ENCODE measurements around the gene VCX3B. TPM values are rescaled to one million over a fixed set of nuclear protein-coding genes. Genes with fewer than 3 reads are reported as not detected.
"Not testable (repeated sequence)": the region's sequence is repeated elsewhere in the genome, so short reads cannot be mapped to it uniquely, and the experiment has no call there.

Gene VCX3B
- total and polyA plus RNA-seq, 10 donors: 0.08 to 0.22 TPM; not detected in 8

DNA sequence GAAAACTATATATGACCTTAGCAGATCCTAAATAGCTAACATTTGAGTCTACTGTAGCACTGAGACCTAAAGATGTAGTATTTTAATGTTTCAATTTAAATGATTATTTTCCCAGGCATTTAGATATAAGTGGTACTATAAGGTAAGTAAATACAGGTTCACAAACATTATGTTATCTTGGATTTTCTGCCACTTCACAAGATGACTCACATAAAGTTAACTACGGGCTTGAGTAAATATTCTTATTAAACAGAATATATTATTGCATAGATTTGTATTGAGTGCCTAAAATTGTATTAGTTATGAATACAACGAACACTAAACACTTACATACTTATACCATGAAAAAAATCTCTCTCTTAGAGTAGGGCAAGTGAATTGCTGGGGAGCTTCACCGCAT, 34.2 kb upstream of the VCX3B start:
- H3K36me3 ChIP-seq: no peaks in the 10 kb centered on the region
- intact Hi-C loops (cut with DNase I; ENCODE audit: low total_unique reads): no loop called here

DNA sequence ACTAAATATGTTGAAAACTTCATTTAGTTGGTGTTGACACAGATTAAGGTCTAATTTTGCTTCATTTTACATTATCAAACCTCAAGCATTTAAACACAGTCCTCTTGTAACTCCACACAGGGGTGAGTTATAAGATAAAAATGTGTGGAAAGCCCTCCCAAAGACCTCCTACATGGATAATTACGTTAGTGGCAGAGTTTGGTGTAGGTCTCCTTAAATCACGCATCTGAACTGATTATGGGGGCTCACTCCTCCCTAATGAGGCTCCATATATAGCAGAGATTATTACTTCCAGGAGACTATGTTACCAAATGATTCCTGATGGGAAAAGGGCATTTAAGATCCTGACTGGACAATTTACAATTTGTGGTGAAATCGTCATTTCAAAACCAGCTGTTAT, 32.2 kb upstream of the VCX3B start:
- Histone ChIP-seq H3K27ac (no peak overlapping the region), H3K9me3 (no peaks in the 10 kb centered on the region), H3K4me1 (no peaks in the 10 kb centered on the region), H3K36me3 (no peaks in the 10 kb centered on the region), H3K27me3 (replicated peaks in 1 of 7) (no peaks in the 10 kb centered on the region), H3K4me3 (no peak overlapping the region)
- WGBS, 5 donors: 68 to 90% (median 84%) methylated on average over 3 of the region's 3 CpGs
- DNase-seq: no peak
- intact Hi-C loops (cut with DNase I; ENCODE audit: low total_unique reads): no loop called here
- TF ChIP-seq POLR2AphosphoS5 (IDR thresholded peaks at IDR 0.05): no peak
- no peak for TF ChIP-seq POLR2A (IDR thresholded peaks at IDR 0.05)
- TF ChIP-seq, protein P1, sequence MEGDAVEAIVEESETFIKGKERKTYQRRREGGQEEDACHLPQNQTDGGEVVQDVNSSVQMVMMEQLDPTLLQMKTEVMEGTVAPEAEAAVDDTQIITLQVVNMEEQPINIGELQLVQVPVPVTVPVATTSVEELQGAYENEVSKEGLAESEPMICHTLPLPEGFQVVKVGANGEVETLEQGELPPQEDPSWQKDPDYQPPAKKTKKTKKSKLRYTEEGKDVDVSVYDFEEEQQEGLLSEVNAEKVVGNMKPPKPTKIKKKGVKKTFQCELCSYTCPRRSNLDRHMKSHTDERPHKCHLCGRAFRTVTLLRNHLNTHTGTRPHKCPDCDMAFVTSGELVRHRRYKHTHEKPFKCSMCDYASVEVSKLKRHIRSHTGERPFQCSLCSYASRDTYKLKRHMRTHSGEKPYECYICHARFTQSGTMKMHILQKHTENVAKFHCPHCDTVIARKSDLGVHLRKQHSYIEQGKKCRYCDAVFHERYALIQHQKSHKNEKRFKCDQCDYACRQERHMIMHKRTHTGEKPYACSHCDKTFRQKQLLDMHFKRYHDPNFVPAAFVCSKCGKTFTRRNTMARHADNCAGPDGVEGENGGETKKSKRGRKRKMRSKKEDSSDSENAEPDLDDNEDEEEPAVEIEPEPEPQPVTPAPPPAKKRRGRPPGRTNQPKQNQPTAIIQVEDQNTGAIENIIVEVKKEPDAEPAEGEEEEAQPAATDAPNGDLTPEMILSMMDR (IDR thresholded peaks at IDR 0.05 in 8 of 11, conservative IDR thresholded peaks at IDR 0.05 in 3 of 11): no peak

More for the DNA sequence above, 34.2 kb upstream of the VCX3B start:
- H3K9me3 ChIP-seq: no peaks in the 10 kb centered on the region
- no peaks in the 10 kb centered on the region for H3K27me3 ChIP-seq (replicated peaks in 1 of 7)
- DNase-seq: no peak
- no peak overlapping the region for H3K27ac ChIP-seq
- TF ChIP-seq POLR2AphosphoS5 (IDR thresholded peaks at IDR 0.05) (no peak), POLR2A (IDR thresholded peaks at IDR 0.05) (no peak)
- TF ChIP-seq, protein P1 (IDR thresholded peaks at IDR 0.05 in 8 of 11, conservative IDR thresholded peaks at IDR 0.05 in 3 of 11): no peak
- H3K4me1 ChIP-seq: no peaks in the 10 kb centered on the region
- no peak overlapping the region for H3K4me3 ChIP-seq
- WGBS, 5 donors: 80 to 85% (median 84%) methylated on average over 3 of the region's 3 CpGs

DNA sequence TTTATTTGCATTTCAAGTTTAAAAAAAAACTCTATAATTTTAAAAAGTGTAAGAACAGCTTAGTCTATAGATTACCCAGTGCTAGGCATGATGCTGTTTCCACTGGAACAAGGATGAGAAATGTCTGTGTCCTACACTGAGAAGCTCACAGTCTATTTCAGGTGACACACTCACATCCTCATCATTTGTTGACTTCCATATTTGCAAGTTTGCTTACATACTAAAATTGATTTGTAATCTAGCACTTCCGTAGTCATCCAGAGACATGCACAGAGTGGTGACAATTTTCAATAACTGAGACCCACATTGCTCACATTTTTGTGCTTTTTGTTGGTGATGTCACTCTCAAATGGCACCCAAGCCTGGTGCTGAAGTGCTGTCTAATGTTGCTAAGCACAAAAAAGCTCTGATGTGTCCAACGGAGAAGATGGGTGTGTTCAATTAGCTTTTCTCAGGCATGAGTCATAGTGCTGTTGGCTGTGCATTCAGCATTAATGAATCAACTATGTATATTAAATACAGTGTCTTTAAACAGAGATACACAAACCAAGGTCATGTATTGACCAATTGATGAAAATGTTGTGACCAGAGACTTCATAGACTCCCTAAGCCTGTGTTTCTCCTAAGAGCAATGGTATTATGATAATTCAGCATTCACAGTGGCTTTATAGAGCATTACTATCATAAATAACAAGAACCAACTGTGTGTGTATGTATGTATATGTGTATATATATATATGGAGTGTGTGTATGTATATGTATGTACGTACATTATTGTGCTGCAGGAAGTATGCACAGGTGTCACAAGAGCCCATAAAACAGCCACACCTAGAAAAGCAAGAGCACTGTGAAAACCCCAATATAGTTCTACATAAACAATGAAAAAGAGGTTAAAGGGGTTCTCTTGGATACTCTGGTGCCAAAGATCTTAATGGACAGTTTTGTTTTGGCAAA, 31.2 kb upstream of the VCX3B start:
- Histone ChIP-seq H3K4me1 (no peaks in the 10 kb centered on the region), H3K4me3 (no peak overlapping the region), H3K36me3 (no peaks in the 10 kb centered on the region), H3K27ac (no peak overlapping the region), H3K27me3 (replicated peaks in 1 of 7) (no peaks in the 10 kb centered on the region), H3K9me3 (no peaks in the 10 kb centered on the region)
- 79 to 95% (median 86%) methylated on average over 3 of the region's 3 CpGs for WGBS, 5 donors
- TF ChIP-seq, protein P1 (IDR thresholded peaks at IDR 0.05 in 8 of 11, conservative IDR thresholded peaks at IDR 0.05 in 3 of 11): no peak
- no peak for TF ChIP-seq POLR2AphosphoS5 (IDR thresholded peaks at IDR 0.05)
- no peak for TF ChIP-seq POLR2A (IDR thresholded peaks at IDR 0.05)
- intact Hi-C loops (cut with DNase I; ENCODE audit: low total_unique reads): no loop called here
- DNase-seq: no peak

GRCh38 chrX:8447368-8447767, 17.3 kb upstream of the VCX3B start:
- WGBS, 5 donors: 53 to 75% (median 59%) methylated on average over 5 of the region's 5 CpGs
- Histone ChIP-seq H3K36me3 (no peaks in the 10 kb centered on the region), H3K27me3 (replicated peaks in 1 of 7) (no peaks in the 10 kb centered on the region), H3K9me3 (no peaks in the 10 kb centered on the region), H3K4me3 (no peak overlapping the region), H3K27ac (no peak overlapping the region), H3K4me1 (no peaks in the 10 kb centered on the region)
- intact Hi-C loops (cut with DNase I; ENCODE audit: low total_unique reads): no loop called here
- DNase-seq: no peak
- TF ChIP-seq, protein P1 (IDR thresholded peaks at IDR 0.05 in 8 of 11, conservative IDR thresholded peaks at IDR 0.05 in 3 of 11): no peak
- no peak for TF ChIP-seq POLR2A (IDR thresholded peaks at IDR 0.05)
- no peak for TF ChIP-seq POLR2AphosphoS5 (IDR thresholded peaks at IDR 0.05)

DNA sequence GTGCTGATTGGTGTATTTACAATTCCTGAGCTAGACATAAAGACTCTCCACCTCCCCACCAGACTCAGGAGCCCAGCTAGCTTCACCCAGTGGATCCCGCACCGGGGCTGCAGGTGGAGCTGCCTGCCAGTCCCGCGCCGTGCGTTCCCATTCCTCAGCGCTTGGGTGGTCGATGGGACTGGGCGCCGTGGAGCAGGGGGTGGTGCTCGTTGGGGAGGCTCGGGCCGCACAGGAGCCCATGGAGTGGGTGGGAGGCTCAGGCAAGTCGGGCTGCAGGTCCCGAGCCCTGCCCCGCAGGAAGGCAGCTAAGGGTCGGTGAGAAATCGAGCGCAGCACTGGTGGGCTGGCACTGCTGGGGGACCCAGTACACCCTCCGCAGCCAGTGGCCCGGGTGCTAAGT, 12.3 kb upstream of the VCX3B start:
- H3K27me3 ChIP-seq (replicated peaks in 1 of 7); H3K36me3 ChIP-seq; H3K4me3 ChIP-seq; H3K4me1 ChIP-seq; H3K27ac ChIP-seq; H3K9me3 ChIP-seq; intact Hi-C loops (cut with DNase I; ENCODE audit: low total_unique reads); DNase-seq: not testable (repeated sequence)
- 96 to 98% (median 97%) methylated on average over 8 to 21 of the region's 21 CpGs; no CpG with 5 or more reads in 1 of the 5 donors for WGBS, 5 donors

Data from spleen (tissue), 11 donors.